ENCODE results near the gene CAMTA1. TPM values are rescaled to one million over a fixed set of nuclear protein-coding genes. Genes with fewer than 3 reads are reported as not detected.

The CAMTA1 gene
- total and polyA plus RNA-seq, 2 experiments from 2014 or later = 89.0 to 145 TPM

- no peaks in the 10 kb centered on the region for H3K36me3 ChIP-seq (replicated peaks; ENCODE audit: insufficient read depth, low read depth)
- H3K27me3 ChIP-seq = no peaks in the 10 kb centered on the region
- WGBS (ENCODE audit: low lambda C conversion rate, missing lambda C conversion rate) = 76% methylated on average over 3 of the region's 3 CpGs
- TF ChIP-seq EZH2 (IDR thresholded peaks at IDR 0.05; ENCODE audit: borderline replicate concordance) = no peak
- no peak for TF ChIP-seq CTCF (IDR thresholded peaks at IDR 0.05; ENCODE audit: poor library complexity)
- TF ChIP-seq EZH2phosphoT487 (IDR thresholded peaks at IDR 0.05; ENCODE audit: low read depth, severe bottlenecking, unreplicated experiment) = no peak
- H2AFZ ChIP-seq = no peak overlapping the region
- no peak overlapping the region for H3K27ac ChIP-seq
- no peak for DNase-seq (ENCODE audit: low spot score)
- H3K9me3 ChIP-seq (ENCODE audit: low read depth) = peaks cover 3% of the 10 kb centered on the region
- no peaks in the 10 kb centered on the region for H4K20me1 ChIP-seq (ENCODE audit: insufficient read depth, poor library complexity, severe bottlenecking)
- no peaks in the 10 kb centered on the region for H3K9me2 ChIP-seq (replicated peaks; ENCODE audit: insufficient read depth)
- H3K4me3 ChIP-seq = no peak overlapping the region
- H3K79me2 ChIP-seq = no peaks in the 10 kb centered on the region
- no peaks in the 10 kb centered on the region for H3K4me1 ChIP-seq (ENCODE audit: insufficient read depth)
- H3K4me2 ChIP-seq = no peak overlapping the region
Measured at GRCh38 chr1:7274256-7274655, 489.0 kb downstream of the CAMTA1 start.

- H3K9me3 ChIP-seq (ENCODE audit: low read depth) = no peaks in the 10 kb centered on the region
- DNase-seq (ENCODE audit: low spot score) = no peak
- H3K36me3 ChIP-seq (replicated peaks; ENCODE audit: insufficient read depth, low read depth) = no peaks in the 10 kb centered on the region
- no peak overlapping the region for H3K27ac ChIP-seq
- no peaks in the 10 kb centered on the region for H3K27me3 ChIP-seq
- no peak overlapping the region for H3K4me3 ChIP-seq
- no peaks in the 10 kb centered on the region for H4K20me1 ChIP-seq (ENCODE audit: insufficient read depth, poor library complexity, severe bottlenecking)
- 58% methylated on average over 2 of the region's 2 CpGs for WGBS (ENCODE audit: low lambda C conversion rate, missing lambda C conversion rate)
- TF ChIP-seq EZH2phosphoT487 (IDR thresholded peaks at IDR 0.05; ENCODE audit: low read depth, severe bottlenecking, unreplicated experiment) (no peak), EZH2 (IDR thresholded peaks at IDR 0.05; ENCODE audit: borderline replicate concordance) (no peak), CTCF (IDR thresholded peaks at IDR 0.05; ENCODE audit: poor library complexity) (no peak)
- no peaks in the 10 kb centered on the region for H3K4me1 ChIP-seq (ENCODE audit: insufficient read depth)
- no peak overlapping the region for H2AFZ ChIP-seq
- no peak overlapping the region for H3K4me2 ChIP-seq
- no peaks in the 10 kb centered on the region for H3K79me2 ChIP-seq
- no peaks in the 10 kb centered on the region for H3K9me2 ChIP-seq (replicated peaks; ENCODE audit: insufficient read depth)
Measured at GRCh38 chr1:7278045-7278444, 492.8 kb downstream of the CAMTA1 start.

GRCh38 chr1:7278827-7279765, 493.8 kb downstream of the CAMTA1 start:
- H2AFZ ChIP-seq = no peak overlapping the region

More at GRCh38 chr1:7278827-7279765, 493.8 kb downstream of the CAMTA1 start:
- 37% methylated on average over 16 of the region's 16 CpGs for WGBS (ENCODE audit: low lambda C conversion rate, missing lambda C conversion rate)
- H3K4me1 ChIP-seq (ENCODE audit: insufficient read depth) = no peaks in the 10 kb centered on the region
- no peaks in the 10 kb centered on the region for H4K20me1 ChIP-seq (ENCODE audit: insufficient read depth, poor library complexity, severe bottlenecking)
- no peaks in the 10 kb centered on the region for H3K9me3 ChIP-seq (ENCODE audit: low read depth)
- H3K27me3 ChIP-seq = no peaks in the 10 kb centered on the region
- no peak for DNase-seq (ENCODE audit: low spot score)
- H3K79me2 ChIP-seq = no peaks in the 10 kb centered on the region
- H3K4me2 ChIP-seq = no peak overlapping the region
- H3K4me3 ChIP-seq = no peak overlapping the region
- H3K9me2 ChIP-seq (replicated peaks; ENCODE audit: insufficient read depth) = no peaks in the 10 kb centered on the region
- H3K27ac ChIP-seq = no peak overlapping the region
- H3K36me3 ChIP-seq (replicated peaks; ENCODE audit: insufficient read depth, low read depth) = no peaks in the 10 kb centered on the region
- TF ChIP-seq EZH2 (IDR thresholded peaks at IDR 0.05; ENCODE audit: borderline replicate concordance) = no peak
- TF ChIP-seq CTCF (IDR thresholded peaks at IDR 0.05; ENCODE audit: poor library complexity) = no peak
- TF ChIP-seq EZH2phosphoT487 (IDR thresholded peaks at IDR 0.05; ENCODE audit: low read depth, severe bottlenecking, unreplicated experiment) = no peak

Data from hepatocyte (in vitro differentiated cells).